HG02623 (cell line): Measurements from ENCODE around the gene TRPV4.

Experiments used
- ATAC-seq: cut with Tn5 transposase; IDR thresholded peaks from one replicate; pipeline ENCODE4 v1.9.1; 2021; ENCODE audit warnings: moderate library complexity; ENCODE audit not compliant: unreplicated experiment

TRPV4 gene

GRCh38 chr12:109741970-109742703 lies 91.1 kb downstream of the TRPV4 start:
- ATAC-seq: no peak

- no peak for ATAC-seq
These were observed 91.8 kb downstream of the TRPV4 start for GRCh38 chr12:109741286-109741969.

- no peak for ATAC-seq
These were observed 92.4 kb downstream of the TRPV4 start for GRCh38 chr12:109740694-109741245.

GRCh38 chr12:109739747-109740693 lies 93.2 kb downstream of the TRPV4 start:
- ATAC-seq: no peak

GRCh38 chr12:109738878-109739665 lies 94.1 kb downstream of the TRPV4 start:
- no peak for ATAC-seq

GRCh38 chr12:109738209-109738608 lies 95.0 kb downstream of the TRPV4 start:
- no peak for ATAC-seq

GRCh38 chr12:109737631-109738030 lies 95.6 kb downstream of the TRPV4 start:
- ATAC-seq: no peak

GRCh38 chr12:109737126-109737525 lies 96.1 kb downstream of the TRPV4 start:
- no peak for ATAC-seq

GRCh38 chr12:109736552-109737108 lies 96.6 kb downstream of the TRPV4 start:
- ATAC-seq: no peak

- ATAC-seq: no peak
These were observed 97.2 kb downstream of the TRPV4 start for GRCh38 chr12:109735825-109736551.

GRCh38 chr12:109735051-109735521 lies 98.1 kb downstream of the TRPV4 start:
- ATAC-seq: no peak

GRCh38 chr12:109734219-109735000 lies 98.8 kb downstream of the TRPV4 start:
- ATAC-seq: no peak
